WTC11 (cell line): ENCODE data around the gene PHC2. TPM values are rescaled to one million over a fixed set of nuclear protein-coding genes. Genes with fewer than 3 reads are reported as not detected.

Experiments
- ATAC-seq: fragments of 200-7000 bp; cut with Tn5 transposase; 2 replicates; pipeline ENCODE4 v1.10.0; 2021; ENCODE audit warnings: mild to moderate bottlenecking, moderate library complexity
- CTCF ChIA-PET: fragments of 300-600 bp; sonication (Branson Sonifier 250); formaldehyde crosslinking; loops from one replicate; lab custom pipeline; 2021; ENCODE audit warnings: antibody characterized with exemption; lab: Charles Lee
- POLR2A ChIA-PET: fragments of 350-600 bp; sonication (Branson Sonifier 250); formaldehyde crosslinking; loops from one replicate; lab custom pipeline; 2021; ENCODE audit warnings: antibody characterized with exemption; lab: Charles Lee
- DNase-seq: peaks from one replicate; pipeline ENCODE4 v3.0.0; 2021; ENCODE audit warnings: low spot score
- H3K27ac Mint-ChIP-seq: 2 replicates; pipeline ENCODE4 v1.8.0; 2021; ENCODE audit warnings: mixed read lengths
- H3K27me3 Mint-ChIP-seq: 2 replicates; pipeline ENCODE4 v1.8.0; 2021; ENCODE audit warnings: low read depth, mild to moderate bottlenecking, moderate library complexity, mixed read lengths
- H3K36me3 Mint-ChIP-seq: 2 replicates; pipeline ENCODE4 v1.8.0; 2021; ENCODE audit warnings: mixed read lengths
- H3K4me1 Mint-ChIP-seq: 2 replicates; pipeline ENCODE4 v1.8.0; 2022; ENCODE audit warnings: mixed read lengths
- H3K4me3 Mint-ChIP-seq: 2 replicates; pipeline ENCODE4 v1.8.0; 2021; ENCODE audit warnings: mild to moderate bottlenecking, moderate library complexity, mixed read lengths
- H3K9me3 Mint-ChIP-seq: 2 replicates; pipeline ENCODE4 v1.8.0; 2021; ENCODE audit warnings: mixed read lengths
- AFF4 ChIP-seq: sonication (generic); formaldehyde crosslinking; IDR thresholded peaks from 2 replicates; pipeline ENCODE4 v1.8.1; 2023; ENCODE audit warnings: mild to moderate bottlenecking, missing genetic modification reagents, borderline replicate concordance
- CREB1 ChIP-seq: sonication (generic); formaldehyde crosslinking; IDR thresholded peaks from 2 replicates; pipeline ENCODE4 v1.8.0; 2023; ENCODE audit warnings: mild to moderate bottlenecking, missing genetic modification reagents
- FOXJ3 ChIP-seq: sonication (generic); formaldehyde crosslinking; IDR thresholded peaks from 2 replicates; pipeline ENCODE4 v1.9.0; 2021; ENCODE audit warnings: missing genetic modification reagents, mild to moderate bottlenecking, borderline replicate concordance
- FOXK1 ChIP-seq: sonication (generic); formaldehyde crosslinking; IDR thresholded peaks from 2 replicates; pipeline ENCODE4 v1.8.0; 2022; ENCODE audit warnings: mild to moderate bottlenecking, moderate library complexity, missing genetic modification reagents
- NFE2L1 ChIP-seq: sonication (generic); formaldehyde crosslinking; IDR thresholded peaks from 2 replicates; pipeline ENCODE4 v1.8.1; 2023; ENCODE audit warnings: missing genetic modification reagents
- NR1H2 ChIP-seq: sonication (generic); formaldehyde crosslinking; IDR thresholded peaks from 2 replicates; pipeline ENCODE4 v1.9.0; 2021; ENCODE audit warnings: mild to moderate bottlenecking, moderate library complexity, missing genetic modification reagents
- PRRX2 ChIP-seq: fragments of 250-450 bp; sonication (Bioruptor Pico); IDR thresholded peaks from 2 replicates; pipeline ENCODE4 v1.8.0; 2021; ENCODE audit warnings: mild to moderate bottlenecking
- RORB ChIP-seq: fragments of 250-450 bp; sonication (Bioruptor Pico); IDR thresholded peaks from 2 replicates; pipeline ENCODE4 v1.9.0; 2021; ENCODE audit warnings: mild to moderate bottlenecking
- ZNF219 ChIP-seq: sonication (generic); formaldehyde crosslinking; IDR thresholded peaks from 2 replicates; pipeline ENCODE4 v1.8.0; 2023; ENCODE audit warnings: missing genetic modification reagents, mild to moderate bottlenecking, borderline replicate concordance
- ZNF232 ChIP-seq: sonication (generic); formaldehyde crosslinking; IDR thresholded peaks from 2 replicates; pipeline ENCODE4 v1.8.0; 2022; ENCODE audit warnings: mild to moderate bottlenecking, missing genetic modification reagents
- ZNF317 ChIP-seq: sonication (generic); formaldehyde crosslinking; IDR thresholded peaks from 2 replicates; pipeline ENCODE4 v1.8.1; 2023; ENCODE audit warnings: low read depth, mild to moderate bottlenecking, moderate library complexity, missing genetic modification reagents, borderline replicate concordance
- ZNF671 ChIP-seq: fragments of 250-450 bp; sonication (Bioruptor Pico); IDR thresholded peaks from 2 replicates; pipeline ENCODE4 v1.8.0; 2021; ENCODE audit warnings: mild to moderate bottlenecking
- total RNA-seq: library from RNA; stranded (reverse); gene quantifications from 3 replicates; pipeline ENCODE4 v1.2.3, GENCODE V29; 2021
- TF ChIP-seq, protein P1 (sequence below): sonication (generic); formaldehyde crosslinking; IDR thresholded peaks from 2 replicates; pipeline ENCODE4 v1.8.0; 2023; ENCODE audit warnings: missing genetic modification reagents, mild to moderate bottlenecking, borderline replicate concordance
- TF ChIP-seq, protein P2 (sequence below): sonication (generic); formaldehyde crosslinking; IDR thresholded peaks from 2 replicates; pipeline ENCODE4 v1.8.0; 2023; ENCODE audit warnings: missing genetic modification reagents
- TF ChIP-seq, protein P3 (sequence below): sonication (generic); formaldehyde crosslinking; IDR thresholded peaks from 2 replicates; pipeline ENCODE4 v1.8.1; 2022; ENCODE audit warnings: mild to moderate bottlenecking, moderate library complexity, missing genetic modification reagents
- TF ChIP-seq, protein P4 (sequence below): sonication (generic); formaldehyde crosslinking; IDR thresholded peaks from 2 replicates; pipeline ENCODE4 v1.8.0; 2022; ENCODE audit warnings: mild to moderate bottlenecking, missing genetic modification reagents

The PHC2 gene
- total RNA-seq, 1 experiment from 2014 or later, result 7.0 TPM

GRCh38 chr1:33446590-33446989 lies 15.7 kb upstream of the PHC2 start (continued):
- TF ChIP-seq CREB1 (CRISPR knock-in tag) (no peak), NFE2L1 (CRISPR knock-in tag) (no peak)
- TF ChIP-seq, protein P1, sequence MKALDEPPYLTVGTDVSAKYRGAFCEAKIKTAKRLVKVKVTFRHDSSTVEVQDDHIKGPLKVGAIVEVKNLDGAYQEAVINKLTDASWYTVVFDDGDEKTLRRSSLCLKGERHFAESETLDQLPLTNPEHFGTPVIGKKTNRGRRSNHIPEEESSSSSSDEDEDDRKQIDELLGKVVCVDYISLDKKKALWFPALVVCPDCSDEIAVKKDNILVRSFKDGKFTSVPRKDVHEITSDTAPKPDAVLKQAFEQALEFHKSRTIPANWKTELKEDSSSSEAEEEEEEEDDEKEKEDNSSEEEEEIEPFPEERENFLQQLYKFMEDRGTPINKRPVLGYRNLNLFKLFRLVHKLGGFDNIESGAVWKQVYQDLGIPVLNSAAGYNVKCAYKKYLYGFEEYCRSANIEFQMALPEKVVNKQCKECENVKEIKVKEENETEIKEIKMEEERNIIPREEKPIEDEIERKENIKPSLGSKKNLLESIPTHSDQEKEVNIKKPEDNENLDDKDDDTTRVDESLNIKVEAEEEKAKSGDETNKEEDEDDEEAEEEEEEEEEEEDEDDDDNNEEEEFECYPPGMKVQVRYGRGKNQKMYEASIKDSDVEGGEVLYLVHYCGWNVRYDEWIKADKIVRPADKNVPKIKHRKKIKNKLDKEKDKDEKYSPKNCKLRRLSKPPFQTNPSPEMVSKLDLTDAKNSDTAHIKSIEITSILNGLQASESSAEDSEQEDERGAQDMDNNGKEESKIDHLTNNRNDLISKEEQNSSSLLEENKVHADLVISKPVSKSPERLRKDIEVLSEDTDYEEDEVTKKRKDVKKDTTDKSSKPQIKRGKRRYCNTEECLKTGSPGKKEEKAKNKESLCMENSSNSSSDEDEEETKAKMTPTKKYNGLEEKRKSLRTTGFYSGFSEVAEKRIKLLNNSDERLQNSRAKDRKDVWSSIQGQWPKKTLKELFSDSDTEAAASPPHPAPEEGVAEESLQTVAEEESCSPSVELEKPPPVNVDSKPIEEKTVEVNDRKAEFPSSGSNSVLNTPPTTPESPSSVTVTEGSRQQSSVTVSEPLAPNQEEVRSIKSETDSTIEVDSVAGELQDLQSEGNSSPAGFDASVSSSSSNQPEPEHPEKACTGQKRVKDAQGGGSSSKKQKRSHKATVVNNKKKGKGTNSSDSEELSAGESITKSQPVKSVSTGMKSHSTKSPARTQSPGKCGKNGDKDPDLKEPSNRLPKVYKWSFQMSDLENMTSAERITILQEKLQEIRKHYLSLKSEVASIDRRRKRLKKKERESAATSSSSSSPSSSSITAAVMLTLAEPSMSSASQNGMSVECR (CRISPR knock-in tag), result no peak
- TF ChIP-seq, protein P2, sequence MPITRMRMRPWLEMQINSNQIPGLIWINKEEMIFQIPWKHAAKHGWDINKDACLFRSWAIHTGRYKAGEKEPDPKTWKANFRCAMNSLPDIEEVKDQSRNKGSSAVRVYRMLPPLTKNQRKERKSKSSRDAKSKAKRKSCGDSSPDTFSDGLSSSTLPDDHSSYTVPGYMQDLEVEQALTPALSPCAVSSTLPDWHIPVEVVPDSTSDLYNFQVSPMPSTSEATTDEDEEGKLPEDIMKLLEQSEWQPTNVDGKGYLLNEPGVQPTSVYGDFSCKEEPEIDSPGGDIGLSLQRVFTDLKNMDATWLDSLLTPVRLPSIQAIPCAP, result no peak

DNA sequence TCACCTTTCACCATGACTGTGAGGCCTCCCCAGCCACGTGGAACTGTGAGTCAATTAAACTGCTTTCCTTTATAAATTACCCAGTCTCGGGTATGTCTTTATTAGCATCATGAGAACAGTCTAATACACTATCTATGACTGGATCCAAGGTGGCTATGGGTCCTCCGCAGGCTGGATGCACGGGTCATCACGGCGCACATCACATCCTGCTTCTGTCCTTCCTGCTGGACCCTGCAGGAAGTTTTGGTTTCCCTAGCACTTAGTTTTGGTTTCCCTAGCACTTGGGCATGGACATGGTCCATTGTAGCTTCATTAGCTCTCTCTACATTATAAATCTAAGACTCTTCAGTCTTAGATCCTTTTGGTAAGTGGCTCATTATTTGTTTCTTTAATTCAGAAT lies 14.2 kb upstream of the PHC2 start:
- H3K4me3 Mint-ChIP-seq, result no peak overlapping the region
- TF ChIP-seq ZNF232, result no peak
- no peak for TF ChIP-seq ZNF671 (CRISPR knock-in tag)
- no peak for TF ChIP-seq NR1H2 (CRISPR knock-in tag)
- TF ChIP-seq RORB, result no peak
- no peak for TF ChIP-seq FOXK1 (CRISPR knock-in tag)
- TF ChIP-seq PRRX2 (CRISPR knock-in tag), result no peak
- TF ChIP-seq ZNF317 (CRISPR knock-in tag), result no peak
- TF ChIP-seq, protein P3, sequence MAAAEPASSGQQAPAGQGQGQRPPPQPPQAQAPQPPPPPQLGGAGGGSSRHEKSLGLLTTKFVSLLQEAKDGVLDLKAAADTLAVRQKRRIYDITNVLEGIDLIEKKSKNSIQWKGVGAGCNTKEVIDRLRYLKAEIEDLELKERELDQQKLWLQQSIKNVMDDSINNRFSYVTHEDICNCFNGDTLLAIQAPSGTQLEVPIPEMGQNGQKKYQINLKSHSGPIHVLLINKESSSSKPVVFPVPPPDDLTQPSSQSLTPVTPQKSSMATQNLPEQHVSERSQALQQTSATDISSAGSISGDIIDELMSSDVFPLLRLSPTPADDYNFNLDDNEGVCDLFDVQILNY (CRISPR knock-in tag), result no peak
- TF ChIP-seq ZNF219 (CRISPR knock-in tag), result no peak
- TF ChIP-seq FOXJ3, result no peak
- TF ChIP-seq AFF4 (CRISPR knock-in tag), result no peak
- TF ChIP-seq, all 79 proteins: peak for 0
- Mint-ChIP-seq H3K27ac (no peak overlapping the region), H3K27me3 (peaks cover 31% of the 10 kb centered on the region), H3K9me3 (no peaks in the 10 kb centered on the region), H3K36me3 (no peaks in the 10 kb centered on the region), H3K4me1 (peaks cover 9% of the 10 kb centered on the region)
- no peak for ATAC-seq
- ChIA-PET POLR2A (no interaction called here), CTCF (interaction anchor here (1.3 to 3.5 kb wide), 2 partner anchors 10 to 168 kb away, joined by 3 to 25 read pairs; no protein-coding TSS in a partner anchor)
- no peak for DNase-seq

GRCh38 chr1:33443705-33444180 lies 12.8 kb upstream of the PHC2 start:
- Mint-ChIP-seq H3K36me3 (no peaks in the 10 kb centered on the region), H3K4me1 (peaks cover 13% of the 10 kb centered on the region), H3K27ac (no peak overlapping the region), H3K9me3 (no peaks in the 10 kb centered on the region), H3K4me3 (no peak overlapping the region), H3K27me3 (peaks cover 23% of the 10 kb centered on the region)
- DNase-seq, result no peak
- TF ChIP-seq, protein P4, sequence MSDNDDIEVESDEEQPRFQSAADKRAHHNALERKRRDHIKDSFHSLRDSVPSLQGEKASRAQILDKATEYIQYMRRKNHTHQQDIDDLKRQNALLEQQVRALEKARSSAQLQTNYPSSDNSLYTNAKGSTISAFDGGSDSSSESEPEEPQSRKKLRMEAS (CRISPR knock-in tag), result no peak
- ATAC-seq, result peak; percentile 50
- POLR2A ChIA-PET, result no interaction called here
- CTCF ChIA-PET, result interaction anchor here (0.8 to 3.5 kb wide), 6 partner anchors 12 to 169 kb away, joined by 3 to 25 read pairs (median 4); no protein-coding TSS in a partner anchor
